Mucosa of gallbladder (tissue), 1 donor: ENCODE measurements around the gene DNAJB8. TPM values are rescaled to one million over a fixed set of nuclear protein-coding genes. Genes with fewer than 3 reads are reported as not detected.

ENCODE experiments used
- DNase-seq: peaks from one replicate; pipeline ENCODE4 v3.0.0-alpha.2; 2020; ENCODE audit warnings: low spot score
- total RNA-seq: library from RNA; stranded (reverse); gene quantifications from one replicate; pipeline ENCODE4 v1.2.1, GENCODE V29; 2021
- donor health status: DM: no; HTN: no; CAD: no.

Gene DNAJB8
- total RNA-seq, 1 donor from 2014 or later: not detected

DNA sequence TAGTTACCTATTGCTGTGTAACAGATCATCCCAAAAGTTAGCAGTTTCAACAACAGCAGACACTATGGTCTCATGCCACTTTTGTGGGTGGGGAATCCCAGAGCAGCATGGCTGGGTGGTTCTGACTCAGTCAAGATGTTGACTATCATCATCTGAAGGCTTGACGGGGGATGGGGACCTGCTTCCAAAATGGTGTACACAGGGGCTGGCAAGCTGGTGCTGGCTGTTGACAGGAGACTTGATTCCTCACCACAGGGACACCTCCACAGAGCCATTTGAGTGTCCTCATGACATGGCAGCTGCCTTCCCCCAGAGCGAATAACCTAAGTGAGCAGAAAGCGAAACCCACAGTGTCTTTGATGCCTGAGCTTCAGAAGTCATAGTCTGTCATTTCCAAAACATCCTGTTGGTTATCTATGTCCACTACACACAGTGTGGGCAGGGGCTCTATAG is 19.1 kb downstream of the DNAJB8 start:
- DNase-seq: no peak

GRCh38 chr3:128446821-128447220 is 19.9 kb downstream of the DNAJB8 start:
- DNase-seq: no peak

GRCh38 chr3:128445357-128445756 is 21.3 kb downstream of the DNAJB8 start:
- no peak for DNase-seq

GRCh38 chr3:128443771-128444170 is 22.9 kb downstream of the DNAJB8 start:
- DNase-seq: no peak

- DNase-seq: no peak
Observed at GRCh38 chr3:128442949-128443348, 23.7 kb downstream of the DNAJB8 start.

GRCh38 chr3:128442070-128442469 is 24.6 kb downstream of the DNAJB8 start:
- no peak for DNase-seq

GRCh38 chr3:128439226-128439625 is 27.5 kb downstream of the DNAJB8 start:
- no peak for DNase-seq

DNA sequence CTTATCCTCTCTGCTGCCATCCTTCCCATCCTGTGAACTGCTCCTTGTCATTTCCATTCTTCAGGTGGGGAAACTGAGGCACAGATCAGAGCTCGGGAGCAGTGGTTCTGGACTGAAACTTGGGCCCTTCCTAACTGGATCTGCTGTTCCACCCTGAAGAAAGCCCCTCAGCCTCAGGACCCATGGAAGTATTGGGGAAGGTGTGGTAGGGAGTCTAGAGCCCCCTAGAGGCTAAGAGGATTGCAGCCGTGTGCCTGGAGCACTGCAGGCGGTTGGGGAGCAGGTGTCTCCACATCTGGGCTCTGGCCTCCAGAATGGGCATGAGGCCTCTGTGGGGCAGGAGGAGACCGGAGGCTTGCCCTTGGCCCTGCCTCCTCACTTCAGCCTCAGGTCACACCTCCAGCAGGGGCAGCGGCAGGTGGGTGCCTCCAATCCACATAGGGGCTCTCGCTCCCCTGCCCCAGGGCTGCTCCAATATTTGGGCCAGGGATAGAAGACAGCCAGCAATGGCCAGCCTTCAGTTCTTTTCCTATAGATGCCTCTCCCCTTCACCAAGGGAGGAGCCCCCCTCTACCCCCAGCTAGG is 28.1 kb downstream of the DNAJB8 start:
- no peak for DNase-seq

- no peak for DNase-seq
Observed at GRCh38 chr3:128436214-128436613, 30.5 kb downstream of the DNAJB8 start.

- DNase-seq: no peak
Observed at GRCh38 chr3:128435561-128435960, 31.1 kb downstream of the DNAJB8 start.

DNA sequence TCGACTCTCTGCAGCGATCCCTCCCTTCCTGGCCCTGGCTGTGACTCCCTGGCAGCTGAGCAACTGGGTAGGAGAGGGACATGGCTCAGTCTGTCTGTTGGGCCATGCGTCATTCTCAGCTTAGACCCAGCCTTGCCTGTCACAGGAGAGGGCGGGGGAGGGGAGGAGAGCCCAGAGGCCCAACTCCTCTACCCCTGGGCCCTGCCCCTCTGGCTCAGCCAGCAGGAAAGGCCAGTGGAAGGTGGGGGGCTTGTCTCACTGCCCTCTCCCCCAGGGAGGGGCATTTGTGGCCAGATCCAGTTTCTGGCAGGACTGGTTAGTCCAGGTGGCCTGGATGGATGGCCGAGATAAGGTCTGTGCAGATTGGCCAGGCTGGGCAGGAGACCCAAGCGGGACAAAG is 31.6 kb downstream of the DNAJB8 start:
- DNase-seq: no peak

- no peak for DNase-seq
Observed at GRCh38 chr3:128434524-128434923, 32.2 kb downstream of the DNAJB8 start.

GRCh38 chr3:128433837-128434165 is 32.9 kb downstream of the DNAJB8 start:
- DNase-seq: no peak

DNA sequence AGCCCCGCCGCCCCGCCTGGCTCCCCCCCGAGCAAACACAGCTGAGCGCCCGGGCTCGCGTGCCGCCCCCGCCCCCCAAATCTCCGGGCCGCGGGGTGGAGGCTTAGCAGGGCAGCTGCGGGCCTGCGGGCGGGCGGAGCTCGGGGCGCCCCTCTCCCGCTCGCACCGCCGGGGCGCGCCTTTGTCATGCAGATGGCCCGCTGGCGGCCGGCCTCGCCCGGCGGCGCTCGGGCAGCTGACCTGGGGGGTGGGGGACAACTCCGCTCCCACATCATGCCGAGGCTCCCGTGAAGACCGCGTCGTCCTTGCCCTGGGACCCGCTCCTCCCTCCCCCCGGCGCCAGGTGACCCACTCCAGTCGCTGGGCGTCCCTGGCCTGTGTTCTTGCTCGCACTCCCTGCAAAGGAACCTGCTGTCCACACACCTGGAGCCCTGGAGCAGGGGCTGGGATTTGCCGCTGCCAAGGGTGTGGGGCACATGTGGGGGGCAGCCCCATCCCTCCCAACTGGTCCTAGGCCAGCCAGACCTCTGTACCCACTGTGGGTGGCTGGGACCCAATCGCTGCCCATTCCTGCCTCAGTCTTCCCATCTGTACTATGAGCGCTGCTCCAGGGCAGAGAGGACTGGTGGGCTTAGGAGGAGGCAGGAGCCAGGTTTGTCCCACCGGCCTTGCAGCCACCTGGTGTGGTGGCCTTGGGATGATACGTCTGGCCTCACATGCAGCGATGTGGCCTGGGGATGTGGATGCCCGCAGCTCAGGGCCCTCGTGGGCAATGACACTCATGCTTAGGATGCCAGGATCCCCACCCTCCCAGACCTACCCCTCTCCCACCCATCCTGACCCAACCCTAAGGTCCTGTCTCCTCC is 33.5 kb downstream of the DNAJB8 start:
- DNase-seq: no peak

- DNase-seq: no peak
Observed at GRCh38 chr3:128432301-128432970, 34.3 kb downstream of the DNAJB8 start.

DNA sequence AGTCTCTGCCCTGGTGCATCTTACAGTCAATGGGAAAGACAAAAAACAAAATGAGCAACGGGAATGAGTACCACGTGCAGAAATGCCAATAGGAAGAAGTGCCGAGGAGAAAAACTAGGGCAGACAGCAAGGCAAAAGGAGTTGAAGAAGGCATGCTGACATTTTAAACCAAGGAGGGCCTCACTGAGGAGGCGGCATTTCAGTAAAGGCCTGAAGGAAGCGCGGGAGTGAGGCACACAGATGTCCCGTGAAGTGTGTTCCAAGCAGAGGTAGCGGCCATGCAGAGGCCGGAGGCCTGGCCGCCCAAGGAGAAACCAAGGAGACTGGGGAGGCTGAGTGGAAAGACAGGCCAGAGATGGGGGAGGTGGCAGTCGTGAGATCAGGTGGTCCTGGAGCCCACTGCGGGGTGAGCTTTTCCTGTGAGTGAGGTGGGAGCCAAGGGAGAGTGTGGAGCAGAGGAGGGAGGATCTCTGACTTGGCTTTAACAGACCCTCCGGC is 34.8 kb downstream of the DNAJB8 start:
- DNase-seq: no peak

- no peak for DNase-seq
Observed at GRCh38 chr3:128430731-128431130, 36.0 kb downstream of the DNAJB8 start.

DNA sequence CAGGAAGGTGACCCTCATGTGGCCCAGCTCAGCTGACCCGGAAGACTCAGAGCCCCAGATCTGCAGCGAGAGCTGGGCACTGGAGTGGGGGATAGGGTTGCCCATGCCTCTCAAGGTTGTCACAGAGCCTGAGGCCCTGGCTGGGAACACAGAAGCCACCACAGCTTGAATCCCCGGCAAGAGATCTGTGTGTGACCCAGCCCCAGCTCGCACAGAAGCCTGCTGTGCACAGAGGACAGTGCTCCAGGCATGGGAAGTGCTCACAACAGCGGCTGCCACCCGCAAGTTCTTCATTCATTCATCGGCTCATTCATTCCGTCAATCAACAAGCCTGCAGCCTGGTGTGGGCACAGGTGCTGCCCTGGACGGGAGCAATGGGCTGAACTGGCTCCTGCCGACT is 36.4 kb downstream of the DNAJB8 start:
- DNase-seq: no peak

DNA sequence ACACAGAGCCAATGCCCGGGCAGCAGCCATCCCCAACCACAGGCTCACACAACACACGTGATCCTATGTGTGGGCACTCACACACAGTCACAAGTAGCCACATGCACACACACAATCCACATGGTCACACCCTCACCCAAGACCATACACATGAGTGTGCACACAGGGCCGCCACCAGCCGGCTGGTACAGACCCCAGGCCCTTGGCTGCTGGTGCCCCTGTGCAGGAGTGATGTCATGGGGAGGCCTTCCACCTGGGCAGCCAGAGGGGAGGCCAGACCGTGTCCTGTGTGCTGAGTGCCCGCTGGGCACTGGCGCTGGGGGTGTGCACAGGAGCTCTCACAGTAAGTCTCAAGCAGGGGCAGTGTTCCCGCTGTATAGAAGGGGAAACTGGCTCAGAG is 36.9 kb downstream of the DNAJB8 start:
- no peak for DNase-seq

DNA sequence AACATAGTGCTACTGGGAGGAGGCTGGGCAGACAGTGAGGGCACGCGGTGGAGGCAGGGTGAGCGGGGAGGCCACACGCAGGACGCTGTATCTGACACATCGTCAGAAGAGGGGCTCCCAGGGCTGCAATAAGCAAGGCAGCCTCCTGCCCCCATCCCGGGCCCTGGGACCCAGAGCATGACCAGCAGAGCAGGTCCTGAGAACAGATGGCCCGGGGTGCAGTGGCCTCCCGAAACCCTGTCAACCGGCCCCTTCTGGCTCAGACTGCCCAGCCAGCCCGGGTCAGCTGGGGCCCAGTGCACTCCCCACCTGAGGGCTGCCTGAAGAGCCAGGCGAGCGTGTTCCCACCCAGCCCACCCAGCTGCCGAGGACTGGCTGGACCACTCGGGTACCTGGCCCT is 37.4 kb downstream of the DNAJB8 start:
- no peak for DNase-seq

GRCh38 chr3:128427872-128428822 is 38.5 kb downstream of the DNAJB8 start:
- DNase-seq: no peak
